Neural progenitor cell (in vitro differentiated cells): ENCODE data around the gene HINFP. TPM values are rescaled to one million over a fixed set of nuclear protein-coding genes. Genes with fewer than 3 reads are reported as not detected.

ENCODE experiments used
- DNase-seq: peaks from one replicate; pipeline ENCODE4 v3.0.0-alpha.2; 2016; ENCODE audit warnings: low spot score
- H2AFZ ChIP-seq: fragments of 200-600 bp; sonication (generic); replicated peaks from 2 replicates; pipeline ENCODE4 v1.6.1; 2016; ENCODE audit warnings: antibody characterized with exemption
- H3F3A ChIP-seq: fragments of 200-600 bp; sonication (generic); 2 replicates; pipeline ENCODE4 v1.6.1; 2016; ENCODE audit warnings: antibody characterized with exemption, low read depth
- H3K27ac ChIP-seq: fragments of 200-600 bp; sonication (generic); 2 replicates; pipeline ENCODE4 v1.5.1; 2016; ENCODE audit warnings: mild to moderate bottlenecking
- H3K27me3 ChIP-seq: fragments of 200-600 bp; sonication (generic); 2 replicates; pipeline ENCODE4 v1.6.1; 2016; ENCODE audit warnings: mild to moderate bottlenecking, moderate library complexity
- H3K36me3 ChIP-seq: fragments of 200-600 bp; sonication (generic); 2 replicates; pipeline ENCODE4 v1.5.1; 2016
- H3K4me1 ChIP-seq: fragments of 200-600 bp; sonication (generic); 2 replicates; pipeline ENCODE4 v1.6.1; 2016; ENCODE audit warnings: mixed run types
- H3K4me2 ChIP-seq: fragments of 200-600 bp; sonication (generic); 2 replicates; pipeline ENCODE4 v1.6.1; 2016
- H3K4me3 ChIP-seq: fragments of 200-600 bp; sonication (generic); 2 replicates; pipeline ENCODE4 v1.5.1; 2016
- H3K79me2 ChIP-seq: fragments of 200-600 bp; sonication (generic); 2 replicates; pipeline ENCODE4 v1.6.1; 2016; ENCODE audit warnings: low read depth
- H3K9ac ChIP-seq: fragments of 200-600 bp; sonication (generic); 2 replicates; pipeline ENCODE4 v1.6.1; 2016
- H3K9me3 ChIP-seq: fragments of 200-600 bp; sonication (generic); 2 replicates; pipeline ENCODE4 v1.5.1; 2016; ENCODE audit warnings: low read depth
- H4K20me1 ChIP-seq: fragments of 200-600 bp; sonication (generic); 2 replicates; pipeline ENCODE4 v1.6.1; 2016; ENCODE audit warnings: low read depth
- H3K27ac Mint-ChIP-seq: 3 replicates; pipeline ENCODE4 v1.8.0; 2021; ENCODE audit warnings: mixed read lengths
- H3K27me3 Mint-ChIP-seq: 2 replicates; pipeline ENCODE4 v1.8.0; 2022; ENCODE audit warnings: low read depth, mild to moderate bottlenecking, inconsistent platforms, moderate library complexity, mixed read lengths; ENCODE audit not compliant: insufficient read depth
- H3K36me3 Mint-ChIP-seq: 3 replicates; pipeline ENCODE4 v1.8.0; 2021; ENCODE audit warnings: mixed read lengths
- H3K4me1 Mint-ChIP-seq: 3 replicates; pipeline ENCODE4 v1.8.0; 2021; ENCODE audit warnings: mixed read lengths
- H3K4me3 Mint-ChIP-seq: 3 replicates; pipeline ENCODE4 v1.8.0; 2021; ENCODE audit warnings: mild to moderate bottlenecking, moderate library complexity, mixed read lengths
- H3K9me3 Mint-ChIP-seq: 3 replicates; pipeline ENCODE4 v1.8.0; 2020; ENCODE audit warnings: mixed read lengths
- EZH2 ChIP-seq: fragments of 200-600 bp; sonication (generic); IDR thresholded peaks from 2 replicates; pipeline ENCODE4 v1.6.1; 2017; ENCODE audit warnings: antibody characterized with exemption, mild to moderate bottlenecking, moderate library complexity
- EZH2phosphoT487 ChIP-seq: fragments of 200-600 bp; sonication (generic); IDR thresholded peaks from 2 replicates; pipeline ENCODE4 v1.6.1; 2017; ENCODE audit warnings: antibody characterized with exemption
- total RNA-seq: library from RNA; depleted of rRNA; stranded (reverse); fragments of >200 nt; gene quantifications from 2 replicates; pipeline ENCODE4 v1.2.3, GENCODE V29; 2015; ENCODE audit warnings: low replicate concordance
- TF ChIP-seq, protein P1 (sequence below): fragments of 200-600 bp; sonication (generic); IDR thresholded peaks from 2 replicates; pipeline ENCODE4 v1.5.1; 2017; ENCODE audit warnings: antibody characterized with exemption, mild to moderate bottlenecking

HINFP gene
- total RNA-seq, 1 donor from 2014 or later: 32.5 TPM

DNA sequence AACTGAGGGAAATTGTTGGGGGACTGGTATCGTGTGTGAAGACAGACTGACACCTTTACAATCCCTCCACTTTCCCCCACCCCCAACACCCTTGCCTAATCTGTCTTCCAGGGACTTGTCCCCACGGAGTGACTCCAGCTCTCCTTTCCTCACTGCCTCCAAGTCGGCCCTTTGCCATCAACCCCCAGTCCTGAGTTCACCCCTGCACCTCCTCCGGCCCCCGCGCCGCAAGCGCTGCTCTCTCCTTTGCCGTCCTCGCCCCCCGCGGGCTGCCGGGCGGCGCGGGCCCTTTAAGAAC lies 27.3 kb downstream of the HINFP start:
- peaks cover 69% of the 10 kb centered on the region for H3K27me3 ChIP-seq
- H3K4me3 ChIP-seq: peak overlapping the region; percentile 68
- peak overlapping the region; percentile 88 for H3K4me3 Mint-ChIP-seq
- no peaks in the 10 kb centered on the region for H4K20me1 ChIP-seq
- H3K4me1 Mint-ChIP-seq: peaks cover 29% of the 10 kb centered on the region
- no peaks in the 10 kb centered on the region for H3K36me3 ChIP-seq
- H3F3A ChIP-seq: peaks cover 31% of the 10 kb centered on the region
- H3K4me2 ChIP-seq: peak overlapping the region; percentile 99
- no peak overlapping the region for H3K27ac ChIP-seq
- no peak for DNase-seq
- no peak overlapping the region for H3K9ac ChIP-seq
- no peaks in the 10 kb centered on the region for H3K36me3 Mint-ChIP-seq
- H3K9me3 Mint-ChIP-seq: no peaks in the 10 kb centered on the region
- H3K79me2 ChIP-seq: no peaks in the 10 kb centered on the region
- no peaks in the 10 kb centered on the region for H3K9me3 ChIP-seq
- H3K4me1 ChIP-seq: peaks cover 19% of the 10 kb centered on the region
- H2AFZ ChIP-seq: peak overlapping the region; percentile 93
- H3K27me3 Mint-ChIP-seq: peaks cover 43% of the 10 kb centered on the region
- peak overlapping the region; percentile 69 for H3K27ac Mint-ChIP-seq
- peak; percentile 52 for TF ChIP-seq EZH2
- no peak for TF ChIP-seq EZH2phosphoT487

DNA sequence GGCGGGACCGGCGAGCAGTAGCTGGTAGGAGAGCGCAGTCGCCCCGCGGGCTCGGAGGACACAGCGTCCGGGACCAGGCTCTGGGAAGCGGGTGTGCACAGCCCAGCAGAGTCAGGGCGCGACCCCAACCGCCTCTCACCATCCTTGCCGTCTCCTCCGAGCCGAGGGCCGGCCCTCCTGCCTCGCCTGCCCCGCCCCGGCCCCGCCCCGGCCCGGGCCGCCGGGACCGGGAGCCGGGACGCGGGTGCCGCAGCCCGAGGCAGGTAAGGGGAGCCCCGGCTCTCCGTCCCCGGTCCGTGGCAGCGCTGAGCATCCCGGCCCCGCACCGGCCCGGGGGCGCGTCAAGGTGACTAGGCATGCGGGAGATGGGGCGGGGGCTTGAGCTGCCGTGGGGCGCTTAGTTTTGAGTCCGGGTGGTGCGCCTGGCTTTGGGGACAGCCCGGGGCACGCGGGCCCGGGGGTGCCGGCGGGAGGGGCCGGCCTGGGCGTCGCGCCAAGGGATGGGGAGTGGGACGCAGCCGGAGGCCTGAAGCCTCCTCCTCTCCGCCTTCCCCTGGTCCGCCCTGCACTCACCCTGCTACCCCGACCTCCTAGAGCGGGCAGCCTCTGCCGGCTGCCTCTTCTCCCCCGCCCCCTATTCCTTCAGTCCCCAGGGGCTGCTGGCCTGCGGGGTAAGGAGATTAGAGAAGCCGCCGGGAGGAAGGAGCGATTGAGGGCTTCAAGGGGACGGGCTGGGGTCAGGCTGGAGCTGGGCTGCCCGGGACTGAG lies 27.8 kb downstream of the HINFP start, which contains the start of gene ABCG4:
ABCG4 (plus strand) TSS at position 35 of the 768 bp plus-strand sequence. CDS start 914 bp downstream, outside the sequence.
- Histone ChIP-seq H3K79me2 (no peaks in the 10 kb centered on the region), H3F3A (peaks cover 31% of the 10 kb centered on the region), H3K27me3 (peaks cover 69% of the 10 kb centered on the region), H3K4me2 (peak within 1 kb of the TSS; percentile 99), H2AFZ (peak within 1 kb of the TSS; percentile 93), H3K27ac (no peak within 1 kb of the TSS), H3K4me3 (peak within 1 kb of the TSS; percentile 68), H3K4me1 (peaks cover 19% of the 10 kb centered on the region), H4K20me1 (no peaks in the 10 kb centered on the region), H3K9me3 (no peaks in the 10 kb centered on the region), H3K9ac (no peak within 1 kb of the TSS), H3K36me3 (no peaks in the 10 kb centered on the region)
- peak; percentile 78 for DNase-seq
- peaks cover 47% of the 10 kb centered on the region for H3K27me3 Mint-ChIP-seq
- peak; percentile 74 for TF ChIP-seq EZH2
- no peak for TF ChIP-seq EZH2phosphoT487
- TF ChIP-seq, protein P1, sequence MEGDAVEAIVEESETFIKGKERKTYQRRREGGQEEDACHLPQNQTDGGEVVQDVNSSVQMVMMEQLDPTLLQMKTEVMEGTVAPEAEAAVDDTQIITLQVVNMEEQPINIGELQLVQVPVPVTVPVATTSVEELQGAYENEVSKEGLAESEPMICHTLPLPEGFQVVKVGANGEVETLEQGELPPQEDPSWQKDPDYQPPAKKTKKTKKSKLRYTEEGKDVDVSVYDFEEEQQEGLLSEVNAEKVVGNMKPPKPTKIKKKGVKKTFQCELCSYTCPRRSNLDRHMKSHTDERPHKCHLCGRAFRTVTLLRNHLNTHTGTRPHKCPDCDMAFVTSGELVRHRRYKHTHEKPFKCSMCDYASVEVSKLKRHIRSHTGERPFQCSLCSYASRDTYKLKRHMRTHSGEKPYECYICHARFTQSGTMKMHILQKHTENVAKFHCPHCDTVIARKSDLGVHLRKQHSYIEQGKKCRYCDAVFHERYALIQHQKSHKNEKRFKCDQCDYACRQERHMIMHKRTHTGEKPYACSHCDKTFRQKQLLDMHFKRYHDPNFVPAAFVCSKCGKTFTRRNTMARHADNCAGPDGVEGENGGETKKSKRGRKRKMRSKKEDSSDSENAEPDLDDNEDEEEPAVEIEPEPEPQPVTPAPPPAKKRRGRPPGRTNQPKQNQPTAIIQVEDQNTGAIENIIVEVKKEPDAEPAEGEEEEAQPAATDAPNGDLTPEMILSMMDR: no peak
- no peaks in the 10 kb centered on the region for H3K9me3 Mint-ChIP-seq
- H3K4me1 Mint-ChIP-seq: peaks cover 27% of the 10 kb centered on the region
- peak within 1 kb of the TSS; percentile 88 for H3K4me3 Mint-ChIP-seq
- no peaks in the 10 kb centered on the region for H3K36me3 Mint-ChIP-seq
- peak within 1 kb of the TSS; percentile 69 for H3K27ac Mint-ChIP-seq

DNA sequence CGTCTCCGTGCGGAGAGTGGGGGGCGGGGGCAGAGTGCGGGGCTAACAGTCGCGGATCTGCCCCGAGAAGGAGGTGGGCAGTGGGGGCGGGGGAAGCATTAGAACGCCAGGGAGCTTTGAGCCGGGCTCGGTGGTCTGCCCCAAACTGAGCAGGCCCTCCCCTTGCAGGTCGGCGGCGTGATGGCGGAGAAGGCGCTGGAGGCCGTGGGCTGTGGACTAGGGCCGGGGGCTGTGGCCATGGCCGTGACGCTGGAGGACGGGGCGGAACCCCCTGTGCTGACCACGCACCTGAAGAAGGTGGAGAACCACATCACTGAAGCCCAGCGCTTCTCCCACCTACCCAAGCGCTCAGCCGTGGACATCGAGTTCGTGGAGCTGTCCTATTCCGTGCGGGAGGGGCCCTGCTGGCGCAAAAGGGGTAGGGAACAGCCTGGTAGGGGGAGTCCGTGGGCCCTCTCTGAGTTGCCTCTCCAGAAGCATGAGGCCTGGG lies 28.5 kb downstream of the HINFP start:
- H3K27ac Mint-ChIP-seq: no peak overlapping the region
- Histone ChIP-seq H4K20me1 (no peaks in the 10 kb centered on the region), H2AFZ (peak overlapping the region; percentile 93), H3K4me3 (peak overlapping the region; percentile 68), H3K27ac (no peak overlapping the region), H3K4me1 (peaks cover 19% of the 10 kb centered on the region), H3K27me3 (peaks cover 69% of the 10 kb centered on the region), H3F3A (peaks cover 31% of the 10 kb centered on the region), H3K79me2 (no peaks in the 10 kb centered on the region), H3K9me3 (no peaks in the 10 kb centered on the region), H3K9ac (no peak overlapping the region), H3K36me3 (no peaks in the 10 kb centered on the region), H3K4me2 (peak overlapping the region; percentile 99)
- H3K9me3 Mint-ChIP-seq: no peaks in the 10 kb centered on the region
- H3K4me3 Mint-ChIP-seq: peak overlapping the region; percentile 82
- DNase-seq: no peak
- peaks cover 26% of the 10 kb centered on the region for H3K4me1 Mint-ChIP-seq
- TF ChIP-seq, protein P1: no peak
- TF ChIP-seq EZH2phosphoT487 (no peak), EZH2 (no peak)
- H3K27me3 Mint-ChIP-seq: peaks cover 47% of the 10 kb centered on the region
- no peaks in the 10 kb centered on the region for H3K36me3 Mint-ChIP-seq

DNA sequence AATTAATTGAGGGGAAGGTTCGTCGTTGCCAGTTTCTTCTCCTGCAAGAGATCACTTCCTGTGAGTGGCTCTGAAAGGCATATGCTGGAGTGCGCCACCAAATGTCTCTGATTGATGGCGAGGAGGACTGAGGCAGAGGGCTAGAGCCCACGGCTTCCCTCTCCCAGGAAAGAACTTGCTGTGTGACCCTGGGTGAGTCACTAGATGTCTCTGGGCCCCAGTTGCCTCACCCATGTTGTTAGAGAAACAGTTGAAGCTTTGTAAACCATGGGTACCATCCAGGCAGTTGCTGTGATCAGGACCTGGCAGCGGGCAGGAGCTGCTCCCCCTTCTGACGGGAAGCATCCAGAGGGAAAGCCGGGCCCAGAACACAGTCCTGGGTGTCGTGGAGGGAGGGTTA lies 30.7 kb downstream of the HINFP start:
- DNase-seq: no peak
- Histone ChIP-seq H3K4me3 (no peak overlapping the region), H3F3A (peaks cover 31% of the 10 kb centered on the region), H3K27ac (no peak overlapping the region), H3K4me1 (peaks cover 19% of the 10 kb centered on the region), H3K27me3 (peaks cover 53% of the 10 kb centered on the region), H3K36me3 (no peaks in the 10 kb centered on the region), H3K79me2 (no peaks in the 10 kb centered on the region), H3K9ac (no peak overlapping the region), H4K20me1 (no peaks in the 10 kb centered on the region), H3K4me2 (no peak overlapping the region), H2AFZ (no peak overlapping the region), H3K9me3 (no peaks in the 10 kb centered on the region)
- Mint-ChIP-seq H3K9me3 (no peaks in the 10 kb centered on the region), H3K27me3 (peaks cover 49% of the 10 kb centered on the region), H3K4me3 (no peak overlapping the region), H3K27ac (no peak overlapping the region), H3K36me3 (no peaks in the 10 kb centered on the region), H3K4me1 (peaks cover 19% of the 10 kb centered on the region)
- no peak for TF ChIP-seq EZH2
- TF ChIP-seq, protein P1: no peak
- no peak for TF ChIP-seq EZH2phosphoT487
